GM21381 (cell line): Measurements from ENCODE around the gene P2RY13.

ENCODE experiments used
- ATAC-seq: cut with Tn5 transposase; IDR thresholded peaks from one replicate; pipeline ENCODE4 v1.9.1; 2021; ENCODE audit warnings: mild to moderate bottlenecking, moderate library complexity; ENCODE audit not compliant: unreplicated experiment

The P2RY13 gene

DNA sequence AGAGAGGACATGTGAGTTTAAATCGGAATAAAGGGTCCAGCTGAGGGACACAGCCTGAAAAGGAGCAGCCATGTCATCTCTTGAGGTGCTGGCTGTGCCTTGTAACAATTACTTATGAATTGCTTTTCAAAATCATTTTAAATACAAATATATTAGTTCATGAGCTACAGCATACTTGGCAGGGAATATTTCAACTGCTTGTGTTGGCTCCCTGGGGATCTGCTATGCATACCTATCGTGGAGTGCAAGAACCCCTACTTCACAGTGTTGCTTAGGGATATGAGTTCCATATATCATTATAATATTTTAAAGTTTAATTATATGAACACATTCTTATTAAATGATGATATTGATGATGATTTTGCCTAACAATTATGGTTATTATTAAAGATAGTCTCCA lies 31.9 kb downstream of the P2RY13 start:
- ATAC-seq = no peak

- ATAC-seq = no peak
Observed at GRCh38 chr3:151296226-151296625, 33.1 kb downstream of the P2RY13 start.

DNA sequence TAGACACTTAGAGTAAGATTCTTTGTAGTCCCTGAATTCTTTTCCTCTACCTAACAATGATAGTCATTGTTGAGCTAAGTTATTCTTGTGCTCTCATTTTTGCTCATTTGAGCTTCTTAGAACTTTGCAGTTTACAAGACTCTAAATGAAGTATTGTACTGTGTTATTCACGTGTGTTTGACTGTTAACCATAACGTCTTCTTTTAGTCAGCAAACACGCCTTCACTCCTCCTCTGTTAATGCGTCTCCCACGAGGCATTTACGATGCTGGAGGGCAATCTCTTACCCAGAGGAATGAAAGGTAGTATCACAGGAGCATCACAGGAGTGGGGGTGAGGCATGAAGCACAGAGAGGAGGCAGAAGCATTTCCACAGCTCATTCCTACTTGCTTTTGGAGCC lies 36.2 kb downstream of the P2RY13 start:
- ATAC-seq = no peak

- ATAC-seq = no peak
Observed at GRCh38 chr3:151290673-151291072, 38.7 kb downstream of the P2RY13 start.

- ATAC-seq = no peak
Observed at GRCh38 chr3:151289445-151289844, 39.9 kb downstream of the P2RY13 start.

DNA sequence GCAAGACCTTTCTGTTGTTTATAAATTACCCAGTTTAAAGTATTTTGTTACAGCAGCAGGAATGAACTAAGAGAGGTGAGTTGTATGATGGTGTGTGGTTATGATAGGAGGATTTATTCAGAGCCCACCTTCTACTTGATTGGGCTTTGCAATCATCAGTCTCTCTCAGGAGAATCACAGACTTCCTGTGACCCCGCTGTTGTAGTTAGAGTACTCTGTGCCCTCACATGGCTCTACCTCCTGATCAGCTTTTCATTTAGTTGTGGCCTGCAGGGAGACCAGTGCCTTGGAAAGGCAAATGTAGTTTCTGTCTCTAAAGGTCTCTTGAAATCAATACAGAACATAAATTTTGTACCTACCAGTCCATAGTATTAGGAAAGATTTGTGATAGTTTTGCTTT lies 43.4 kb downstream of the P2RY13 start:
- no peak for ATAC-seq

- ATAC-seq = no peak
Observed at GRCh38 chr3:151283907-151284461, 45.4 kb downstream of the P2RY13 start.

DNA sequence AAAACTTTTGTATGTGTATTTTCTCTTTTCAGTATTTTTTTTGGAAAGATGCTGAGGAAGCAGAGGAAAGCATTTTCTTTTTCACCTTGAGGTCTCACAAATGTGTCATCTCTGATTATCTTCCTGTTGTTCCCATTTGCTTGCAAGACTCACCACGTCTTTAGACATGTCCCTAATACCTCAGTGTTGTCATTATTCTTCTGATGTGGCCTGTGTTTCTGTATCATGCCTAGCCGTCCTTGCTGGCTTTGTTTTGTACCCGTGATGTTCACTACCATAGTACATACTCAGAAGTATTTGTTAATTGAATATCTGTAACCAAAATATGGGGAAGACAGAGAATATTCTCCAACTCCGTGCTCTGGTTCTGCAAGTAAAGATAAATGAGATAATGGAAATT lies 46.0 kb downstream of the P2RY13 start:
- no peak for ATAC-seq

- no peak for ATAC-seq
Observed at GRCh38 chr3:151282921-151283320, 46.4 kb downstream of the P2RY13 start.

GRCh38 chr3:151281671-151282324 lies 47.6 kb downstream of the P2RY13 start:
- ATAC-seq = no peak

GRCh38 chr3:151278230-151278629 lies 51.1 kb downstream of the P2RY13 start, which contains the start of gene P2RY14:
Gene P2RY14 (minus strand): TSS chr3:151278542. CDS start chr3:151214316, 64,226 bp downstream.
- no peak for ATAC-seq

GRCh38 chr3:151276687-151277042 lies 52.7 kb downstream of the P2RY13 start:
- peak; percentile 56 for ATAC-seq
